SK-N-SH treated with all-trans-retinoic acid at 6 μM for 48 hours (cell line): ENCODE data around the gene RIPOR2.

Experiments used
- ATAC-seq: fragments of 200-7000 bp; cut with Tn5 transposase; 3 replicates; pipeline ENCODE4 v1.9.1; 2020; ENCODE audit warnings: mild to moderate bottlenecking, moderate library complexity
- BACH2 ChIP-seq: fragments of 250-450 bp; sonication (Bioruptor Pico); IDR thresholded peaks from 2 replicates; pipeline ENCODE4 v1.9.0; 2021; ENCODE audit warnings: mild to moderate bottlenecking, borderline replicate concordance
- CSDC2 ChIP-seq: fragments of 250-450 bp; sonication (Bioruptor Pico); IDR thresholded peaks from 2 replicates; pipeline ENCODE4 v1.5.0; 2020; ENCODE audit warnings: mild to moderate bottlenecking, moderate library complexity
- CSRNP3 ChIP-seq: fragments of 250-450 bp; sonication (Bioruptor Pico); IDR thresholded peaks from 2 replicates; pipeline ENCODE4 v1.5.1; 2021; ENCODE audit warnings: mild to moderate bottlenecking, moderate library complexity
- ESRRG ChIP-seq: fragments of 250-450 bp; sonication (Bioruptor Pico); IDR thresholded peaks from 2 replicates; pipeline ENCODE4 v1.6.1; 2021; ENCODE audit warnings: mild to moderate bottlenecking
- GLIS3 ChIP-seq: fragments of 250-450 bp; sonication (Bioruptor Pico); IDR thresholded peaks from 2 replicates; pipeline ENCODE4 v1.5.0; 2020; ENCODE audit warnings: mild to moderate bottlenecking, moderate library complexity
- ISL1 ChIP-seq: fragments of 250-450 bp; sonication (Bioruptor Pico); IDR thresholded peaks from 2 replicates; pipeline ENCODE4 v2.1.2; 2022; ENCODE audit warnings: mild to moderate bottlenecking, moderate library complexity
- OSR1 ChIP-seq: fragments of 250-450 bp; sonication (Bioruptor Pico); IDR thresholded peaks from 2 replicates; pipeline ENCODE4 v1.8.0; 2022; ENCODE audit warnings: moderate library complexity, mild to moderate bottlenecking, inconsistent platforms
- PPARA ChIP-seq: fragments of 250-450 bp; sonication (Bioruptor Pico); IDR thresholded peaks from 2 replicates; pipeline ENCODE4 v1.5.0; 2020; ENCODE audit warnings: mild to moderate bottlenecking, borderline replicate concordance
- RARB ChIP-seq: fragments of 250-450 bp; sonication (Bioruptor Pico); IDR thresholded peaks from 2 replicates; pipeline ENCODE4 v1.8.0; 2021; ENCODE audit warnings: mild to moderate bottlenecking, moderate library complexity
- SNAI2 ChIP-seq: fragments of 250-450 bp; sonication (Bioruptor Pico); IDR thresholded peaks from 2 replicates; pipeline ENCODE4 v1.5.0; 2020; ENCODE audit warnings: mild to moderate bottlenecking, moderate library complexity
- TCF4 ChIP-seq: fragments of 250-450 bp; sonication (Bioruptor Pico); IDR thresholded peaks from 2 replicates; pipeline ENCODE4 v1.8.0; 2021; ENCODE audit warnings: mild to moderate bottlenecking, moderate library complexity, borderline replicate concordance
- TOX ChIP-seq: fragments of 250-450 bp; sonication (Bioruptor Pico); IDR thresholded peaks from 2 replicates; pipeline ENCODE4 v1.8.0; 2021; ENCODE audit warnings: mild to moderate bottlenecking, moderate library complexity, borderline replicate concordance
- TSHZ2 ChIP-seq: fragments of 250-450 bp; sonication (Bioruptor Pico); IDR thresholded peaks from 2 replicates; pipeline ENCODE4 v1.5.0; 2020; ENCODE audit warnings: mild to moderate bottlenecking, moderate library complexity
- ZC3H10 ChIP-seq: fragments of 250-450 bp; sonication (Bioruptor Pico); IDR thresholded peaks from 2 replicates; pipeline ENCODE4 v1.5.1; 2021; ENCODE audit warnings: mild to moderate bottlenecking, moderate library complexity
- ZFP3 ChIP-seq: fragments of 250-450 bp; sonication (Bioruptor Pico); IDR thresholded peaks from 2 replicates; pipeline ENCODE4 v1.5.0; 2020; ENCODE audit warnings: mild to moderate bottlenecking, moderate library complexity
- ZFP30 ChIP-seq: fragments of 450-650 bp; formaldehyde crosslinking; IDR thresholded peaks from 2 replicates; pipeline ENCODE4 v1.5.0; 2022; ENCODE audit warnings: mild to moderate bottlenecking, moderate library complexity
- ZNF565 ChIP-seq: fragments of 450-650 bp; formaldehyde crosslinking; conservative IDR thresholded peaks from 2 replicates; pipeline ENCODE4 v1.5.0; 2020; ENCODE audit warnings: low read depth, mild to moderate bottlenecking, moderate library complexity
- ZNF70 ChIP-seq: fragments of 450-650 bp; formaldehyde crosslinking; IDR thresholded peaks from 2 replicates; pipeline ENCODE4 v1.5.0; 2020; ENCODE audit warnings: mild to moderate bottlenecking, moderate library complexity
- TF ChIP-seq, protein P1 (sequence below): fragments of 250-450 bp; sonication (Bioruptor Pico); IDR thresholded peaks from 2 replicates; pipeline ENCODE4 v1.5.1; 2020; ENCODE audit warnings: low read depth, mild to moderate bottlenecking, moderate library complexity
- TF ChIP-seq, protein P2 (sequence below): fragments of 250-450 bp; sonication (Bioruptor Pico); IDR thresholded peaks from 2 replicates; pipeline ENCODE4 v1.8.0; 2021; ENCODE audit warnings: low read depth, mild to moderate bottlenecking, moderate library complexity, borderline replicate concordance
- TF ChIP-seq, protein P3 (sequence below): fragments of 250-450 bp; sonication (Bioruptor Pico); IDR thresholded peaks from 2 replicates; pipeline ENCODE4 v1.8.0; 2020; ENCODE audit warnings: mild to moderate bottlenecking, moderate library complexity, borderline replicate concordance

RIPOR2 gene

GRCh38 chr6:24807584-24807983 lies 128.2 kb downstream of the RIPOR2 start:
- ATAC-seq, result no peak
- no peak for TF ChIP-seq CSDC2 (CRISPR knock-in tag)
- TF ChIP-seq SNAI2 (CRISPR knock-in tag), result no peak
- TF ChIP-seq RARB (CRISPR knock-in tag), result no peak
- TF ChIP-seq ZFP30 (CRISPR knock-in tag), result no peak
- no peak for TF ChIP-seq TSHZ2 (CRISPR knock-in tag)
- no peak for TF ChIP-seq CSRNP3
- TF ChIP-seq ZNF565, result no peak
- TF ChIP-seq OSR1, result no peak
- TF ChIP-seq ESRRG (CRISPR knock-in tag), result no peak
- TF ChIP-seq BACH2 (CRISPR knock-in tag), result no peak
- no peak for TF ChIP-seq PPARA (CRISPR knock-in tag)
- TF ChIP-seq, protein P1, sequence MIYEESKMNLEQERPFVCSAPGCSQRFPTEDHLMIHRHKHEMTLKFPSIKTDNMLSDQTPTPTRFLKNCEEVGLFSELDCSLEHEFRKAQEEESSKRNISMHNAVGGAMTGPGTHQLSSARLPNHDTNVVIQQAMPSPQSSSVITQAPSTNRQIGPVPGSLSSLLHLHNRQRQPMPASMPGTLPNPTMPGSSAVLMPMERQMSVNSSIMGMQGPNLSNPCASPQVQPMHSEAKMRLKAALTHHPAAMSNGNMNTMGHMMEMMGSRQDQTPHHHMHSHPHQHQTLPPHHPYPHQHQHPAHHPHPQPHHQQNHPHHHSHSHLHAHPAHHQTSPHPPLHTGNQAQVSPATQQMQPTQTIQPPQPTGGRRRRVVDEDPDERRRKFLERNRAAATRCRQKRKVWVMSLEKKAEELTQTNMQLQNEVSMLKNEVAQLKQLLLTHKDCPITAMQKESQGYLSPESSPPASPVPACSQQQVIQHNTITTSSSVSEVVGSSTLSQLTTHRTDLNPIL (CRISPR knock-in tag), result no peak
- no peak for TF ChIP-seq ISL1
- TF ChIP-seq ZFP3, result no peak
- TF ChIP-seq, protein P2, sequence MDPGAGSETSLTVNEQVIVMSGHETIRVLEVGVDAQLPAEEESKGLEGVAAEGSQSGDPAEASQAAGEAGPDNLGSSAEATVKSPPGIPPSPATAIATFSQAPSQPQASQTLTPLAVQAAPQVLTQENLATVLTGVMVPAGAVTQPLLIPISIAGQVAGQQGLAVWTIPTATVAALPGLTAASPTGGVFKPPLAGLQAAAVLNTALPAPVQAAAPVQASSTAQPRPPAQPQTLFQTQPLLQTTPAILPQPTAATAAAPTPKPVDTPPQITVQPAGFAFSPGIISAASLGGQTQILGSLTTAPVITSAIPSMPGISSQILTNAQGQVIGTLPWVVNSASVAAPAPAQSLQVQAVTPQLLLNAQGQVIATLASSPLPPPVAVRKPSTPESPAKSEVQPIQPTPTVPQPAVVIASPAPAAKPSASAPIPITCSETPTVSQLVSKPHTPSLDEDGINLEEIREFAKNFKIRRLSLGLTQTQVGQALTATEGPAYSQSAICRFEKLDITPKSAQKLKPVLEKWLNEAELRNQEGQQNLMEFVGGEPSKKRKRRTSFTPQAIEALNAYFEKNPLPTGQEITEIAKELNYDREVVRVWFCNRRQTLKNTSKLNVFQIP (CRISPR knock-in tag), result no peak

DNA sequence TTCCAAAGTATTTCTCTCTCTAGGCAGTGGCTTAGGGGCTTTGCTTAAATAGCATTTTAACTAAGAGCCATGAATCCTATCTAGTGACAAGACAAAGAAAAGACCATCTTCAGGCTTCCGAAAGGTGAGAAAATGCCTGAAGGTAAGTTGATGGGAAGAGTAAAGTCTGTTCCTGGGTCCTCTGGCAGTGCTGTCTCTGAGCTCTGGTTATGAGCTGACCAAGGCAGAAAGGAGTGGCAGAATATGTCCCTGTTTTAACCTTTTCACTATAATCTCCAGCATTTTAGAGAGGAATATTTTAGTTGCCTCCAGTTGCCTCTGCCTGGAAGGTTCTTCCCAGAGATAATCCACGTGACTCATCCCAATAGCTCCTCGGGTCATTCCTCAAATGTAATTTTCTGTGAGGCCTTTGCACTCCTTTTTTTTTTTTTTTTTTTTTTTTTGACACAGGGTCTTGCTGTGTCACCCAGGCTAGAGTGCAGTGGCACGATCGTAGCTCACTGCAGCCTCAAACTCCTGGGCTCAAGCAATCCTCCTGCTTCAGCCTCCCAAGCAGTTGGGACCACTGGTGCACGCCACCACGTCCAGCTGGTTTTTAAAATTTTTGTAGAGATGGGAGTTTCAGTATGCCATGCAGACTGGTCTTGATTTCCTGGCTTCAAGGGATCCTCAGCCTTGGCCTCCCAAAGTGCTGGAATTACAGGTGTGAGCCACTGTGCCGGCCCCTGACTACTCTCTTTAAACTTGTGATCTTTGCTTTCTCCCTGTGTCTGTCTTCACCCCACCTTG lies 133.3 kb downstream of the RIPOR2 start:
- TF ChIP-seq ZFP3, result no peak
- no peak for TF ChIP-seq TSHZ2 (CRISPR knock-in tag)
- TF ChIP-seq GLIS3 (CRISPR knock-in tag), result no peak
- TF ChIP-seq ZC3H10, result no peak
- no peak for TF ChIP-seq SNAI2 (CRISPR knock-in tag)
- TF ChIP-seq ZNF70 (CRISPR knock-in tag), result no peak
- TF ChIP-seq, protein P1 (CRISPR knock-in tag), result no peak
- no peak for TF ChIP-seq CSRNP3
- no peak for TF ChIP-seq BACH2 (CRISPR knock-in tag)
- no peak for TF ChIP-seq TCF4 (CRISPR knock-in tag)
- no peak for TF ChIP-seq OSR1
- no peak for TF ChIP-seq ISL1
- TF ChIP-seq PPARA (CRISPR knock-in tag), result no peak
- no peak for TF ChIP-seq ZFP30 (CRISPR knock-in tag)
- TF ChIP-seq, protein P3, sequence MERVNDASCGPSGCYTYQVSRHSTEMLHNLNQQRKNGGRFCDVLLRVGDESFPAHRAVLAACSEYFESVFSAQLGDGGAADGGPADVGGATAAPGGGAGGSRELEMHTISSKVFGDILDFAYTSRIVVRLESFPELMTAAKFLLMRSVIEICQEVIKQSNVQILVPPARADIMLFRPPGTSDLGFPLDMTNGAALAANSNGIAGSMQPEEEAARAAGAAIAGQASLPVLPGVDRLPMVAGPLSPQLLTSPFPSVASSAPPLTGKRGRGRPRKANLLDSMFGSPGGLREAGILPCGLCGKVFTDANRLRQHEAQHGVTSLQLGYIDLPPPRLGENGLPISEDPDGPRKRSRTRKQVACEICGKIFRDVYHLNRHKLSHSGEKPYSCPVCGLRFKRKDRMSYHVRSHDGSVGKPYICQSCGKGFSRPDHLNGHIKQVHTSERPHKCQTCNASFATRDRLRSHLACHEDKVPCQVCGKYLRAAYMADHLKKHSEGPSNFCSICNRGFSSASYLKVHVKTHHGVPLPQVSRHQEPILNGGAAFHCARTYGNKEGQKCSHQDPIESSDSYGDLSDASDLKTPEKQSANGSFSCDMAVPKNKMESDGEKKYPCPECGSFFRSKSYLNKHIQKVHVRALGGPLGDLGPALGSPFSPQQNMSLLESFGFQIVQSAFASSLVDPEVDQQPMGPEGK, result no peak
- no peak for TF ChIP-seq TOX (CRISPR knock-in tag)
- no peak for TF ChIP-seq CSDC2 (CRISPR knock-in tag)
- peak; percentile 33; the same call in 2 of the 3 replicates for ATAC-seq
